ENCODE data around the gene EPS8L2. TPM values are rescaled to one million over a fixed set of nuclear protein-coding genes. Genes with fewer than 3 reads are reported as not detected.
A peak's percentile ranks its signal among the peaks of the same experiment; 100 is the strongest.

EPS8L2 gene
- total and polyA plus RNA-seq, 10 of the 15 experiments (the other 5 are each of a cell fraction or from before 2014, with no cell fraction given) = 0.76 to 20.0 (median 9.7) TPM

DNA sequence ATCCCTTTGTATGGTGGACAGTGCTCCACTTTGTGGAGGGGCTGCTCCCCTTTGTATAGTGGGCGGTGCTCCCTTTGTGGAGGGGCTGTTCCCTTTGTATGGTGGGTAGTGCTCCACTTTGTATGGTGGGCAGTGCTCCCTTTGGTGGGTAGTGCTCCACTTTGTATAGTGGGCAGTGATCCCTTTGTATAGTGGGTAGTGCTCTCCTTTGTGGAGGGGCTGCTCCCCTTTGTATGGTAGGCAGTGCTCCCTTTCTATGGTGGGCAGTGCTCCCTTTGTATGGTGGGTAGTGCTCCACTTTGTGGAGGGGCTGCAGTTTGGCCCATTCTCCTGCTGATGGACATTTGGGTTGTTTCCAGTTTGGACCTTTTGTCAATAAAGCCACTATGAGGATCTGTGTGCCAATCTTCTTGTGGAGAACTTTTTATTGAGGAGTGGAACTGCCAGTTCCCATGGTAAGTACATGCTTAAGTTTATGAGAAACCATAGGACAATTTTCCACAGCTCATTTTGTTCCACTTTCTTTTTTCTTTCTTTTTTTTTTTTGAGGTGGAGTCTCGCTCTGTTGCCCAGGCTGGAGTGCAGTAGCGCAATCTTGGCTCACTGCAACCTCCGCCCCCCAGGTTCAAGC, 36.7 kb downstream of the EPS8L2 start:
- intact Hi-C loops (cut with micrococcal nuclease; ENCODE audit: unreplicated experiment) (no loop called here), in situ Hi-C loops (cut with MboI) (no loop called here)
- SMC1A ChIA-PET (ENCODE audit: uncharacterized antibody, unreplicated experiment) = no interaction called here
- 82% methylated on average over 3 of the region's 4 CpGs for WGBS (ENCODE audit: insufficient coverage, insufficient replicate concordance, low lambda C conversion rate, missing lambda C conversion rate)
- H3K27me3 ChIP-seq (replicated peaks in 1 of 2; ENCODE audit: control insufficient read depth in 2 of 2, insufficient read depth in 2 of 2, low read length in 1 of 2) = no peaks in the 10 kb centered on the region
- no peaks in the 10 kb centered on the region for H3K4me1 ChIP-seq (ENCODE audit: control insufficient read depth, insufficient read depth, low read length)
- no peak overlapping the region for H2AFZ ChIP-seq (ENCODE audit: control insufficient read depth, low read depth, low read length)
- TF ChIP-seq, protein P1, sequence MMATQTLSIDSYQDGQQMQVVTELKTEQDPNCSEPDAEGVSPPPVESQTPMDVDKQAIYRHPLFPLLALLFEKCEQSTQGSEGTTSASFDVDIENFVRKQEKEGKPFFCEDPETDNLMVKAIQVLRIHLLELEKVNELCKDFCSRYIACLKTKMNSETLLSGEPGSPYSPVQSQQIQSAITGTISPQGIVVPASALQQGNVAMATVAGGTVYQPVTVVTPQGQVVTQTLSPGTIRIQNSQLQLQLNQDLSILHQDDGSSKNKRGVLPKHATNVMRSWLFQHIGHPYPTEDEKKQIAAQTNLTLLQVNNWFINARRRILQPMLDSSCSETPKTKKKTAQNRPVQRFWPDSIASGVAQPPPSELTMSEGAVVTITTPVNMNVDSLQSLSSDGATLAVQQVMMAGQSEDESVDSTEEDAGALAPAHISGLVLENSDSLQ (IDR thresholded peaks at IDR 0.05) = peak; percentile 30
- peak; percentile 99 for TF ChIP-seq NFXL1 (IDR thresholded peaks at IDR 0.05; ENCODE audit: borderline replicate concordance)
- TF ChIP-seq MXI1 (IDR thresholded peaks at IDR 0.05; ENCODE audit: low read depth, low read length) = no peak
- H3K79me2 ChIP-seq (ENCODE audit: control insufficient read depth, insufficient read depth, low read length) = peaks cover 5% of the 10 kb centered on the region
- DNase-seq (ENCODE audit: low read depth, low spot score) = no peak
- H3K27ac ChIP-seq (ENCODE audit: control insufficient read depth, insufficient read depth) = no peak overlapping the region
- CTCF ChIA-PET = interaction anchor here (1.3 to 1.5 kb wide), 2 partner anchors 15 to 17 kb away, joined by 3 read pairs; no protein-coding TSS in a partner anchor
- H3K4me3 ChIP-seq = no peak overlapping the region
- RAD21 ChIA-PET (ENCODE audit: unreplicated experiment) = no interaction called here
- H3K9ac ChIP-seq (ENCODE audit: control insufficient read depth, insufficient read depth, low read length) = no peak overlapping the region
- H4K20me1 ChIP-seq (ENCODE audit: control insufficient read depth, insufficient read depth) = no peaks in the 10 kb centered on the region
- no peaks in the 10 kb centered on the region for H3K36me3 ChIP-seq (ENCODE audit: control insufficient read depth in 2 of 2, insufficient read depth in 2 of 2, low read length in 1 of 2)
- POLR2A ChIA-PET = no interaction called here
- H3K9me3 ChIP-seq (replicated peaks; ENCODE audit: control insufficient read depth, insufficient read depth, low read length) = no peaks in the 10 kb centered on the region
- H3K4me2 ChIP-seq (ENCODE audit: control insufficient read depth, insufficient read depth) = no peak overlapping the region
- no TSS peak for BruUV-seq (replicated peaks)
- FAIRE-seq = no peak
- ATAC-seq = no peak

DNA sequence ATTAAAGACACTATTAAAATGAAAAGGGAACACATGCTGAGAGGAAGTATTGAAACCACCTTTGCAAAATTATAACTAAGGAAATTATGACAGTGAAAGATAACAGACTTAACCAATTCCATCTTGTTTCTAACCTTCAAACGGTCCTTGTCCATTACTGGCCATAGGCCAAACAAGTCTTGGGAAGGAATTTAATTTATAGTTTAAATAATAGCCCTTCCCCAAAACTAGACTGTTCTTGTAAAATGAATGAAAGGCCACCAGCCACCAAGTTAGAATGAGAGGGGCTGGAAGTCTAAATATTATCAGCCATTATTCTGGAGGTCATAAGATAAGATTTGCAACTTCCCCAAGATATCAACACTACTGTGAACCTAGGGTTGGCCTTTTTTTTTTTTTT, 39.4 kb downstream of the EPS8L2 start:
- peaks cover 4% of the 10 kb centered on the region for H3K4me1 ChIP-seq (ENCODE audit: control insufficient read depth, insufficient read depth, low read length)
- H3K4me2 ChIP-seq (ENCODE audit: control insufficient read depth, insufficient read depth) = no peak overlapping the region
- H3K9ac ChIP-seq (ENCODE audit: control insufficient read depth, insufficient read depth, low read length) = no peak overlapping the region
- H3K27ac ChIP-seq (ENCODE audit: control insufficient read depth, insufficient read depth) = no peak overlapping the region
- CTCF ChIA-PET = interaction anchor here (1.0 kb wide), 1 partner anchor 21 kb away, joined by 3 read pairs; no protein-coding TSS in a partner anchor
- no peaks in the 10 kb centered on the region for H3K9me3 ChIP-seq (replicated peaks; ENCODE audit: control insufficient read depth, insufficient read depth, low read length)
- no TSS peak for BruUV-seq (replicated peaks)
- in situ Hi-C loops (cut with MboI) (no loop called here), intact Hi-C loops (cut with micrococcal nuclease; ENCODE audit: unreplicated experiment) (loop anchor here (5.0 kb wide), 1 partner anchor 52 kb away; the partner anchor contains the start of gene SLC25A22)
- peaks cover 31% of the 10 kb centered on the region for H3K79me2 ChIP-seq (ENCODE audit: control insufficient read depth, insufficient read depth, low read length)
- SMC1A ChIA-PET (ENCODE audit: uncharacterized antibody, unreplicated experiment) = interaction anchor here (0.7 kb wide), 1 partner anchor 237 kb away, joined by 3 read pairs; no protein-coding TSS in a partner anchor
- RAD21 ChIA-PET (ENCODE audit: unreplicated experiment) = no interaction called here
- no peaks in the 10 kb centered on the region for H3K27me3 ChIP-seq (replicated peaks in 1 of 2; ENCODE audit: control insufficient read depth in 2 of 2, insufficient read depth in 2 of 2, low read length in 1 of 2)
- POLR2A ChIA-PET = interaction anchor here (0.7 to 0.9 kb wide), 3 partner anchors 52 to 157 kb away, joined by 3 to 4 read pairs (median 3); no protein-coding TSS in a partner anchor
- no peak overlapping the region for H3K4me3 ChIP-seq
- H4K20me1 ChIP-seq (ENCODE audit: control insufficient read depth, insufficient read depth) = peaks cover 2% of the 10 kb centered on the region; the same call in 1 of the 2 replicates
- no peak overlapping the region for H2AFZ ChIP-seq (ENCODE audit: control insufficient read depth, low read depth, low read length)
- WGBS (ENCODE audit: insufficient coverage, insufficient replicate concordance, low lambda C conversion rate, missing lambda C conversion rate) = 50% methylated on average over 1 of the region's 1 CpG
- FAIRE-seq (no peak), ATAC-seq (no peak), DNase-seq (ENCODE audit: low read depth, low spot score) (no peak)
- H3K36me3 ChIP-seq (ENCODE audit: control insufficient read depth in 2 of 2, insufficient read depth in 2 of 2, low read length in 1 of 2) = no peaks in the 10 kb centered on the region
- TF ChIP-seq, protein P2, sequence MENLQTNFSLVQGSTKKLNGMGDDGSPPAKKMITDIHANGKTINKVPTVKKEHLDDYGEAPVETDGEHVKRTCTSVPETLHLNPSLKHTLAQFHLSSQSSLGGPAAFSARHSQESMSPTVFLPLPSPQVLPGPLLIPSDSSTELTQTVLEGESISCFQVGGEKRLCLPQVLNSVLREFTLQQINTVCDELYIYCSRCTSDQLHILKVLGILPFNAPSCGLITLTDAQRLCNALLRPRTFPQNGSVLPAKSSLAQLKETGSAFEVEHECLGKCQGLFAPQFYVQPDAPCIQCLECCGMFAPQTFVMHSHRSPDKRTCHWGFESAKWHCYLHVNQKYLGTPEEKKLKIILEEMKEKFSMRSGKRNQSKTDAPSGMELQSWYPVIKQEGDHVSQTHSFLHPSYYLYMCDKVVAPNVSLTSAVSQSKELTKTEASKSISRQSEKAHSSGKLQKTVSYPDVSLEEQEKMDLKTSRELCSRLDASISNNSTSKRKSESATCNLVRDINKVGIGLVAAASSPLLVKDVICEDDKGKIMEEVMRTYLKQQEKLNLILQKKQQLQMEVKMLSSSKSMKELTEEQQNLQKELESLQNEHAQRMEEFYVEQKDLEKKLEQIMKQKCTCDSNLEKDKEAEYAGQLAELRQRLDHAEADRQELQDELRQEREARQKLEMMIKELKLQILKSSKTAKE (IDR thresholded peaks at IDR 0.05; ENCODE audit: low read depth, poor library complexity, severe bottlenecking) = no peak
- TF ChIP-seq, protein P3, sequence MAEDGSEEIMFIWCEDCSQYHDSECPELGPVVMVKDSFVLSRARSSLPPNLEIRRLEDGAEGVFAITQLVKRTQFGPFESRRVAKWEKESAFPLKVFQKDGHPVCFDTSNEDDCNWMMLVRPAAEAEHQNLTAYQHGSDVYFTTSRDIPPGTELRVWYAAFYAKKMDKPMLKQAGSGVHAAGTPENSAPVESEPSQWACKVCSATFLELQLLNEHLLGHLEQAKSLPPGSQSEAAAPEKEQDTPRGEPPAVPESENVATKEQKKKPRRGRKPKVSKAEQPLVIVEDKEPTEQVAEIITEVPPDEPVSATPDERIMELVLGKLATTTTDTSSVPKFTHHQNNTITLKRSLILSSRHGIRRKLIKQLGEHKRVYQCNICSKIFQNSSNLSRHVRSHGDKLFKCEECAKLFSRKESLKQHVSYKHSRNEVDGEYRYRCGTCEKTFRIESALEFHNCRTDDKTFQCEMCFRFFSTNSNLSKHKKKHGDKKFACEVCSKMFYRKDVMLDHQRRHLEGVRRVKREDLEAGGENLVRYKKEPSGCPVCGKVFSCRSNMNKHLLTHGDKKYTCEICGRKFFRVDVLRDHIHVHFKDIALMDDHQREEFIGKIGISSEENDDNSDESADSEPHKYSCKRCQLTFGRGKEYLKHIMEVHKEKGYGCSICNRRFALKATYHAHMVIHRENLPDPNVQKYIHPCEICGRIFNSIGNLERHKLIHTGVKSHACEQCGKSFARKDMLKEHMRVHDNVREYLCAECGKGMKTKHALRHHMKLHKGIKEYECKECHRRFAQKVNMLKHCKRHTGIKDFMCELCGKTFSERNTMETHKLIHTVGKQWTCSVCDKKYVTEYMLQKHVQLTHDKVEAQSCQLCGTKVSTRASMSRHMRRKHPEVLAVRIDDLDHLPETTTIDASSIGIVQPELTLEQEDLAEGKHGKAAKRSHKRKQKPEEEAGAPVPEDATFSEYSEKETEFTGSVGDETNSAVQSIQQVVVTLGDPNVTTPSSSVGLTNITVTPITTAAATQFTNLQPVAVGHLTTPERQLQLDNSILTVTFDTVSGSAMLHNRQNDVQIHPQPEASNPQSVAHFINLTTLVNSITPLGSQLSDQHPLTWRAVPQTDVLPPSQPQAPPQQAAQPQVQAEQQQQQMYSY (CRISPR knock-in tag; IDR thresholded peaks at IDR 0.05) = no peak
- TF ChIP-seq NBN (IDR thresholded peaks at IDR 0.05) (no peak), ZNF217 (IDR thresholded peaks at IDR 0.05) (no peak), SP1 (IDR thresholded peaks at IDR 0.05; ENCODE audit: low read depth, low read length) (no peak), FOXK2 (IDR thresholded peaks at IDR 0.05) (no peak)

All from GM12878 (cell line).